ENCODE data around the gene NTN1.

Gene NTN1

DNA sequence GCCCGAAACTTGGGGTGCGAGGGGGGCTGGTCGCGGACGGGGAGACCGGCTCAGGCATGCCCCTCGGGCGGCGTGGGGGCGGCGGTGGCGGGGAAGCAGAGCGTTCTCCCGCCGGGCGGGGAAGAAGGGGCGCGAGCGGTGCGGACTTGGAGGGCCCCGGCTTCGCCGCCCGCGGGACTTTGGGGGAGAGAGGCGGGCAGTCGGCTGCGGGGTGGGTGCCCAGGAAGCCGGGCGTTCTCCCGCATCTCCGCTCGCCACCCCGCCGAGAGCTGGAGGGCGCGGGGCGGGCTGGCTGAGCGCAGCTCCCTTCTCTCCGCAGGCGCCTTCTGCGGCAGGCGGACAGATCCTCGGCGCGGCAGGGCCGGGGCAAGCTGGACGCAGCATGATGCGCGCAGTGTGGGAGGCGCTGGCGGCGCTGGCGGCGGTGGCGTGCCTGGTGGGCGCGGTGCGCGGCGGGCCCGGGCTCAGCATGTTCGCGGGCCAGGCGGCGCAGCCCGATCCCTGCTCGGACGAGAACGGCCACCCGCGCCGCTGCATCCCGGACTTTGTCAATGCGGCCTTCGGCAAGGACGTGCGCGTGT is 772 bp downstream of the NTN1 start:
- Mint-ChIP-seq H3K4me3 (peak overlapping the region; percentile 92 to 99 (median 97)), H3K36me3 (ENCODE audit: low read depth) (no peaks in the 10 kb centered on the region), H3K27me3 (ENCODE audit: low read depth) (peaks cover 67% of the 10 kb centered on the region), H3K27ac (no peak overlapping the region), H3K9me3 (no peaks in the 10 kb centered on the region), H3K4me1 (peaks cover 13% of the 10 kb centered on the region)
- no peak for TF ChIP-seq CTCF (IDR thresholded peaks at IDR 0.05; ENCODE audit: unreplicated experiment in 3 of 3)

DNA sequence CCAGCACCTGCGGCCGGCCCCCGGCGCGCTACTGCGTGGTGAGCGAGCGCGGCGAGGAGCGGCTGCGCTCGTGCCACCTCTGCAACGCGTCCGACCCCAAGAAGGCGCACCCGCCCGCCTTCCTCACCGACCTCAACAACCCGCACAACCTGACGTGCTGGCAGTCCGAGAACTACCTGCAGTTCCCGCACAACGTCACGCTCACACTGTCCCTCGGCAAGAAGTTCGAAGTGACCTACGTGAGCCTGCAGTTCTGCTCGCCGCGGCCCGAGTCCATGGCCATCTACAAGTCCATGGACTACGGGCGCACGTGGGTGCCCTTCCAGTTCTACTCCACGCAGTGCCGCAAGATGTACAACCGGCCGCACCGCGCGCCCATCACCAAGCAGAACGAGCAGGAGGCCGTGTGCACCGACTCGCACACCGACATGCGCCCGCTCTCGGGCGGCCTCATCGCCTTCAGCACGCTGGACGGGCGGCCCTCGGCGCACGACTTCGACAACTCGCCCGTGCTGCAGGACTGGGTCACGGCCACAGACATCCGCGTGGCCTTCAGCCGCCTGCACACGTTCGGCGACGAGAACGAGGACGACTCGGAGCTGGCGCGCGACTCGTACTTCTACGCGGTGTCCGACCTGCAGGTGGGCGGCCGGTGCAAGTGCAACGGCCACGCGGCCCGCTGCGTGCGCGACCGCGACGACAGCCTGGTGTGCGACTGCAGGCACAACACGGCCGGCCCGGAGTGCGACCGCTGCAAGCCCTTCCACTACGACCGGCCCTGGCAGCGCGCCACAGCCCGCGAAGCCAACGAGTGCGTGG is 1.5 kb downstream of the NTN1 start:
- Mint-ChIP-seq H3K36me3 (ENCODE audit: low read depth) (no peaks in the 10 kb centered on the region), H3K27me3 (ENCODE audit: low read depth) (peaks cover 74% of the 10 kb centered on the region), H3K4me1 (peaks cover 13% of the 10 kb centered on the region), H3K4me3 (peak overlapping the region; percentile 92 to 99 (median 97)), H3K27ac (no peak overlapping the region), H3K9me3 (no peaks in the 10 kb centered on the region)
- no peak for TF ChIP-seq CTCF (IDR thresholded peaks at IDR 0.05; ENCODE audit: unreplicated experiment in 3 of 3)

GRCh38 chr17:9023392-9024218 is 2.3 kb downstream of the NTN1 start:
- Mint-ChIP-seq H3K4me3 (peak overlapping the region; percentile 61 to 78 (median 69)), H3K36me3 (ENCODE audit: low read depth) (no peaks in the 10 kb centered on the region), H3K4me1 (peaks cover 18% of the 10 kb centered on the region), H3K27me3 (ENCODE audit: low read depth) (peaks cover 81% of the 10 kb centered on the region), H3K27ac (no peak overlapping the region), H3K9me3 (no peaks in the 10 kb centered on the region)
- TF ChIP-seq CTCF (IDR thresholded peaks at IDR 0.05; ENCODE audit: unreplicated experiment in 3 of 3), result no peak

DNA sequence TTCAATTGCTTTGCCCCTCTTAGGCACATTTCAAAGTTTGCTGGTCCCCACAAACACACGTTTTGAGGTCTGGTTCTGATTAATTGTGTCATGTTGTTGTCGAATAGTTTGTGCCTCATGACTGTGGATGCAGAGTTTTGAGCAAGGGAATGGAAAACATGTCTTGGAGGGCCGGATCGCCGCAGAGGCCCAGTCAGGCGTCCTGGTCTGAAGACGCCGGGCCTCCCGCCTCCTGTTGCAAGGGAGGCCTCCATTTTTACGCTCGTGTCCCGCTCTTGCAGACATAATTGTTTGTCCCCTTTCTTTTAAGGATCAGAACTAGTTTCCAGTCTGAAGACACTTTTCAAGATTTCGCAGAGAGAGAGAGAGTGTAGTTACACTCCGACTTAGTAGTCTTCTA is 3.2 kb downstream of the NTN1 start:
- TF ChIP-seq CTCF (IDR thresholded peaks at IDR 0.05; ENCODE audit: unreplicated experiment in 3 of 3), result no peak
- Mint-ChIP-seq H3K9me3 (no peaks in the 10 kb centered on the region), H3K4me3 (peak overlapping the region; percentile 61 to 78 (median 67)), H3K27me3 (ENCODE audit: low read depth) (peaks cover 81% of the 10 kb centered on the region), H3K27ac (no peak overlapping the region), H3K4me1 (peaks cover 25% of the 10 kb centered on the region), H3K36me3 (ENCODE audit: low read depth) (no peaks in the 10 kb centered on the region)

- TF ChIP-seq CTCF (IDR thresholded peaks at IDR 0.05; ENCODE audit: unreplicated experiment in 3 of 3), result no peak
- Mint-ChIP-seq H3K27ac (no peak overlapping the region), H3K4me1 (peaks cover 25% of the 10 kb centered on the region), H3K4me3 (no peak overlapping the region), H3K36me3 (ENCODE audit: low read depth) (no peaks in the 10 kb centered on the region), H3K9me3 (no peaks in the 10 kb centered on the region), H3K27me3 (ENCODE audit: low read depth) (peaks cover 90% of the 10 kb centered on the region)
These were observed 5.4 kb downstream of the NTN1 start for GRCh38 chr17:9026741-9027140.

Data from nephron (organoid).